A549 (cell line): Measurements from ENCODE around the gene RHOB.

Source experiments
- BCL3 ChIP-seq: fragments of >200 bp; sonication (Bioruptor Twin); formaldehyde crosslinking; IDR thresholded peaks from 3 replicates; pipeline ENCODE4 v1.6.1; 2016
- CTCF ChIP-seq: fragments of >200 bp; sonication (Bioruptor Twin); formaldehyde crosslinking; IDR thresholded peaks from 3 replicates; pipeline ENCODE4 v1.5.1; 2016
- EP300 ChIP-seq, 2 experiments: fragments of >200 bp; sonication (Bioruptor Twin); formaldehyde crosslinking; IDR thresholded peaks; 2 replicates in 1 of 2; 3 replicates in 1 of 2; pipeline ENCODE4 v1.6.1; 2016 to 2017
- HOXA7 ChIP-seq: fragments of 250-450 bp; sonication (Bioruptor Pico); IDR thresholded peaks from 2 replicates; pipeline ENCODE4 v1.5.0; 2020; ENCODE audit warnings: mild to moderate bottlenecking, moderate library complexity
- JUNB ChIP-seq: fragments of >200 bp; sonication (Bioruptor Twin); formaldehyde crosslinking; IDR thresholded peaks from 2 replicates; pipeline ENCODE4 v1.6.1; 2016
- POLR2A ChIP-seq: IDR thresholded peaks from 2 replicates; pipeline ENCODE4 v1.6.1; 2012; ENCODE audit warnings: mild to moderate bottlenecking, low read length
- SMC3 ChIP-seq: fragments of >200 bp; sonication (Bioruptor Twin); formaldehyde crosslinking; IDR thresholded peaks from 3 replicates; pipeline ENCODE4 v1.6.1; 2018; ENCODE audit warnings: inconsistent platforms

- TF ChIP-seq EP300 (IDR thresholded peaks at IDR 0.05) (no peak), HOXA7 (no peak), CTCF (no peak), POLR2A (no peak), SMC3 (no peak), BCL3 (no peak), JUNB (no peak)
These were observed 37.8 kb upstream of the RHOB start for GRCh38 chr2:20409039-20409438.
